ENCODE data around the gene DOCK4.

Gene DOCK4

GRCh38 chr7:112234147-112234546 is 27.9 kb upstream of the DOCK4 start:
- no peak overlapping the region for H3K4ac ChIP-seq (ENCODE audit: low read depth, low read length)
- no peak overlapping the region for H2BK15ac ChIP-seq (replicated peaks; ENCODE audit: low read depth)
- H3K79me1 ChIP-seq (ENCODE audit: low read length): peaks cover 7% of the 10 kb centered on the region
- no peak overlapping the region for H3K27ac ChIP-seq (ENCODE audit: low read depth, low read length)
- no peak overlapping the region for H2BK5ac ChIP-seq (ENCODE audit: low read length)
- H3K56ac ChIP-seq (ENCODE audit: low read length): no peak overlapping the region
- no peak overlapping the region for H2BK120ac ChIP-seq (ENCODE audit: low read depth, low read length)
- DNase-seq: no peak
- H3K9ac ChIP-seq (ENCODE audit: low read length): no peak overlapping the region
- no peaks in the 10 kb centered on the region for H3K36me3 ChIP-seq (ENCODE audit: control insufficient read depth, insufficient read depth, low read length)
- peaks cover 3% of the 10 kb centered on the region for H3K79me2 ChIP-seq (ENCODE audit: control insufficient read depth, insufficient read depth, low read length)
- no peak overlapping the region for H3K18ac ChIP-seq (ENCODE audit: low read length)
- no peak overlapping the region for H3K23ac ChIP-seq (ENCODE audit: low read length)
- H3K4me2 ChIP-seq (ENCODE audit: low read length): no peak overlapping the region
- no peak overlapping the region for H3K4me3 ChIP-seq (ENCODE audit: low read length)
- no peak overlapping the region for H4K5ac ChIP-seq (ENCODE audit: low read length)
- WGBS (ENCODE audit: extremely low coverage, insufficient coverage, low lambda C conversion rate): no CpG with 5 or more reads among the region's 1 CpG
- H3K27me3 ChIP-seq (ENCODE audit: insufficient read depth, low read length, poor library complexity): no peaks in the 10 kb centered on the region
- H2AK5ac ChIP-seq (ENCODE audit: low read length): no peak overlapping the region
- H3K4me1 ChIP-seq (ENCODE audit: control insufficient read depth, low read depth, low read length): peaks cover 3% of the 10 kb centered on the region
- H4K8ac ChIP-seq (ENCODE audit: low read depth, low read length): no peak overlapping the region

GRCh38 chr7:112233048-112233697 is 27.0 kb upstream of the DOCK4 start:
- Histone ChIP-seq H3K23ac (ENCODE audit: low read length) (no peak overlapping the region), H3K4ac (ENCODE audit: low read depth, low read length) (no peak overlapping the region), H3K9ac (ENCODE audit: low read length) (no peak overlapping the region), H3K27me3 (ENCODE audit: insufficient read depth, low read length, poor library complexity) (no peaks in the 10 kb centered on the region), H3K79me1 (ENCODE audit: low read length) (peaks cover 8% of the 10 kb centered on the region), H3K79me2 (ENCODE audit: control insufficient read depth, insufficient read depth, low read length) (peaks cover 3% of the 10 kb centered on the region), H3K56ac (ENCODE audit: low read length) (no peak overlapping the region), H2AK5ac (ENCODE audit: low read length) (no peak overlapping the region), H2BK5ac (ENCODE audit: low read length) (no peak overlapping the region), H3K4me3 (ENCODE audit: low read length) (no peak overlapping the region), H4K5ac (ENCODE audit: low read length) (no peak overlapping the region), H4K8ac (ENCODE audit: low read depth, low read length) (no peak overlapping the region), H2BK120ac (ENCODE audit: low read depth, low read length) (no peak overlapping the region), H3K27ac (ENCODE audit: low read depth, low read length) (no peak overlapping the region), H2BK15ac (replicated peaks; ENCODE audit: low read depth) (no peak overlapping the region), H3K36me3 (ENCODE audit: control insufficient read depth, insufficient read depth, low read length) (no peaks in the 10 kb centered on the region), H3K4me2 (ENCODE audit: low read length) (no peak overlapping the region), H3K4me1 (ENCODE audit: control insufficient read depth, low read depth, low read length) (peaks cover 4% of the 10 kb centered on the region), H3K18ac (ENCODE audit: low read length) (no peak overlapping the region)
- no CpG with 5 or more reads among the region's 3 CpGs for WGBS (ENCODE audit: extremely low coverage, insufficient coverage, low lambda C conversion rate)
- no peak for DNase-seq

GRCh38 chr7:112232212-112232978 is 26.2 kb upstream of the DOCK4 start:
- no CpG with 5 or more reads among the region's 4 CpGs for WGBS (ENCODE audit: extremely low coverage, insufficient coverage, low lambda C conversion rate)
- peaks cover 8% of the 10 kb centered on the region for H3K79me1 ChIP-seq (ENCODE audit: low read length)
- H3K4ac ChIP-seq (ENCODE audit: low read depth, low read length): no peak overlapping the region
- H3K4me1 ChIP-seq (ENCODE audit: control insufficient read depth, low read depth, low read length): peaks cover 4% of the 10 kb centered on the region
- no peak overlapping the region for H4K8ac ChIP-seq (ENCODE audit: low read depth, low read length)
- DNase-seq: no peak
- H3K23ac ChIP-seq (ENCODE audit: low read length): no peak overlapping the region
- H3K4me3 ChIP-seq (ENCODE audit: low read length): no peak overlapping the region
- no peak overlapping the region for H3K18ac ChIP-seq (ENCODE audit: low read length)
- peaks cover 3% of the 10 kb centered on the region for H3K79me2 ChIP-seq (ENCODE audit: control insufficient read depth, insufficient read depth, low read length)
- no peak overlapping the region for H2BK5ac ChIP-seq (ENCODE audit: low read length)
- no peak overlapping the region for H2BK120ac ChIP-seq (ENCODE audit: low read depth, low read length)
- H3K27me3 ChIP-seq (ENCODE audit: insufficient read depth, low read length, poor library complexity): no peaks in the 10 kb centered on the region
- no peaks in the 10 kb centered on the region for H3K36me3 ChIP-seq (ENCODE audit: control insufficient read depth, insufficient read depth, low read length)
- H3K56ac ChIP-seq (ENCODE audit: low read length): no peak overlapping the region
- H3K4me2 ChIP-seq (ENCODE audit: low read length): no peak overlapping the region
- no peak overlapping the region for H3K9ac ChIP-seq (ENCODE audit: low read length)
- H3K27ac ChIP-seq (ENCODE audit: low read depth, low read length): no peak overlapping the region
- H2AK5ac ChIP-seq (ENCODE audit: low read length): no peak overlapping the region
- H4K5ac ChIP-seq (ENCODE audit: low read length): no peak overlapping the region
- H2BK15ac ChIP-seq (replicated peaks; ENCODE audit: low read depth): no peak overlapping the region

GRCh38 chr7:112228632-112229031 is 22.4 kb upstream of the DOCK4 start:
- Histone ChIP-seq H3K56ac (ENCODE audit: low read length) (no peak overlapping the region), H3K79me2 (ENCODE audit: control insufficient read depth, insufficient read depth, low read length) (peaks cover 7% of the 10 kb centered on the region), H2AK5ac (ENCODE audit: low read length) (no peak overlapping the region), H4K5ac (ENCODE audit: low read length) (no peak overlapping the region), H3K4me2 (ENCODE audit: low read length) (no peak overlapping the region), H3K27ac (ENCODE audit: low read depth, low read length) (no peak overlapping the region), H3K9ac (ENCODE audit: low read length) (no peak overlapping the region), H3K27me3 (ENCODE audit: insufficient read depth, low read length, poor library complexity) (no peaks in the 10 kb centered on the region), H3K4me3 (ENCODE audit: low read length) (no peak overlapping the region), H2BK15ac (replicated peaks; ENCODE audit: low read depth) (no peak overlapping the region), H3K18ac (ENCODE audit: low read length) (no peak overlapping the region), H3K36me3 (ENCODE audit: control insufficient read depth, insufficient read depth, low read length) (no peaks in the 10 kb centered on the region), H3K23ac (ENCODE audit: low read length) (no peak overlapping the region), H3K4ac (ENCODE audit: low read depth, low read length) (no peak overlapping the region), H2BK120ac (ENCODE audit: low read depth, low read length) (no peak overlapping the region), H2BK5ac (ENCODE audit: low read length) (no peak overlapping the region), H4K8ac (ENCODE audit: low read depth, low read length) (no peak overlapping the region), H3K79me1 (ENCODE audit: low read length) (peaks cover 13% of the 10 kb centered on the region), H3K4me1 (ENCODE audit: control insufficient read depth, low read depth, low read length) (peaks cover 4% of the 10 kb centered on the region)
- WGBS (ENCODE audit: extremely low coverage, insufficient coverage, low lambda C conversion rate): no CpG with 5 or more reads among the region's 2 CpGs
- no peak for DNase-seq

GRCh38 chr7:112226701-112227276 is 20.6 kb upstream of the DOCK4 start:
- Histone ChIP-seq H3K27me3 (ENCODE audit: insufficient read depth, low read length, poor library complexity) (no peaks in the 10 kb centered on the region), H3K4me3 (ENCODE audit: low read length) (no peak overlapping the region), H3K9ac (ENCODE audit: low read length) (no peak overlapping the region), H4K8ac (ENCODE audit: low read depth, low read length) (no peak overlapping the region), H2BK120ac (ENCODE audit: low read depth, low read length) (no peak overlapping the region), H3K18ac (ENCODE audit: low read length) (no peak overlapping the region), H4K5ac (ENCODE audit: low read length) (no peak overlapping the region), H2BK15ac (replicated peaks; ENCODE audit: low read depth) (no peak overlapping the region), H2AK5ac (ENCODE audit: low read length) (no peak overlapping the region), H2BK5ac (ENCODE audit: low read length) (no peak overlapping the region), H3K36me3 (ENCODE audit: control insufficient read depth, insufficient read depth, low read length) (no peaks in the 10 kb centered on the region), H3K79me2 (ENCODE audit: control insufficient read depth, insufficient read depth, low read length) (peaks cover 7% of the 10 kb centered on the region), H3K23ac (ENCODE audit: low read length) (no peak overlapping the region), H3K4ac (ENCODE audit: low read depth, low read length) (no peak overlapping the region), H3K4me1 (ENCODE audit: control insufficient read depth, low read depth, low read length) (peaks cover 4% of the 10 kb centered on the region), H3K79me1 (ENCODE audit: low read length) (peaks cover 12% of the 10 kb centered on the region), H3K27ac (ENCODE audit: low read depth, low read length) (no peak overlapping the region), H3K56ac (ENCODE audit: low read length) (no peak overlapping the region), H3K4me2 (ENCODE audit: low read length) (no peak overlapping the region)
- DNase-seq: no peak
- WGBS (ENCODE audit: extremely low coverage, insufficient coverage, low lambda C conversion rate): no CpG with 5 or more reads among the region's 4 CpGs
